Measurements from ENCODE around the gene UBE2G2. TPM values are rescaled to one million over a fixed set of nuclear protein-coding genes. Genes with fewer than 3 reads are reported as not detected.
A peak's percentile ranks its signal among the peaks of the same experiment; 100 is the strongest.

UBE2G2 gene
- total RNA-seq, 2 donors from 2014 or later = 72.6 to 75.6 TPM

DNA sequence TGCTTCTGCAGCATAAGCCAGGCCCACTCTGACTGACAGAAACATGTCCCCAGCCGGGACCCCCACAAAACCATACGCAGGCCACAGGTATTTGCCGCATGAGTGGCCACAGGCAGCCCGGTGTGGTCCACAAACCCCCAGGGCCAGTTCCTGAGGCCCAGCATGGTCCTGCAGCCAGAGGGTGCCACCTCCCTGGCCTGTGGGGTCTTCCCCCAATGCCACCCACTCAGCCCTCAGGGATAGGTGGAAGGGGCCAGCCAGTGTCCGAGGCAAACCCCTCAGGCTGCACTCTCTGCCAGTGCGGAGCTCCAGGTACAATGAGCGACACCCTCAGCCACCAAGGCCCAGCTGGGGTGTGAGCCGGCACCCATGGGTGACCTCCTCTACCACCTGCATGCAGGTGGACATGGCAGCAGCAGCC, 43.5 kb downstream of the UBE2G2 start:
- peak; percentile 37 for DNase-seq (ENCODE audit: low spot score)
- intact Hi-C loops (cut with DNase I) = no loop called here

- intact Hi-C loops (cut with DNase I) = no loop called here
These were observed 43.9 kb downstream of the UBE2G2 start for GRCh38 chr21:44757731-44758130.

DNA sequence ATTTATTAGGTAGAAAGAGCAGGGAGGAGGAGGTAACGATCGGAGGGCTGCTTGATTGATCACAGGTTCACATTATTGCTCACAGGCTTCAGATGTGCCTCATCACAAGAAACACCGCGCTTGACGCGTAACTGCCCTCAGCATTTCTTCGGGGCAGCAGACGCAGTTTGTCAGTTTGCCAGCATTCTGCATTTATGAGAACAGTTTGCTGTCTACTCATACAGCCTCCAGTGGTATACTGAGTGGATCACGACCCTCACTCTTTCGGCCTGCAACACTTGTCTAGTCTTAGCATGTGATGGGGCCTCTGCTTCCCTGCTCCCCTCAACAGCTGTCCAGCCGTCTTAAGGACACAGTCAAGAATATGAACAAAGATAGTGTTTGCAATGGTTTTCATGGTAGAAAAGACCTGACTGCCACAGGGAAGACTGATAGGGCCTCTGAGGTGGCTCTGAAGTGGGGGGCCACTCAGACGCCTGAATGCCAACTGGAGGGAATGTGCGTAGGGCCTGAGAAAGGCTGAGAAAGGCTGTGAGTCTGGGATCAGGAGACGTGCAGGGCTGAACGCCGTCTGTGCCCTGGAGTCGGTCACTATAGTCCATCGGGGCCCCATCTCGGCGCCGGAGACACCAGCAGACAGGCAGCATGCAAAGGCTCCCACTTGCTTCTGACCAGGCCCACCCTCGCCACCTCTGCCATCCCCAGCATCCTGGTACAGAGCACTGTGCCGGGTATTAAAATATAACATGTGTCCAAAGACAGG, 45.0 kb downstream of the UBE2G2 start:
- intact Hi-C loops (cut with DNase I) = no loop called here
- peak; percentile 75 for DNase-seq (ENCODE audit: low spot score)

More at GRCh38 chr21:44757731-44758130, 43.9 kb downstream of the UBE2G2 start:
- peak; percentile 45 for DNase-seq (ENCODE audit: low spot score)

DNA sequence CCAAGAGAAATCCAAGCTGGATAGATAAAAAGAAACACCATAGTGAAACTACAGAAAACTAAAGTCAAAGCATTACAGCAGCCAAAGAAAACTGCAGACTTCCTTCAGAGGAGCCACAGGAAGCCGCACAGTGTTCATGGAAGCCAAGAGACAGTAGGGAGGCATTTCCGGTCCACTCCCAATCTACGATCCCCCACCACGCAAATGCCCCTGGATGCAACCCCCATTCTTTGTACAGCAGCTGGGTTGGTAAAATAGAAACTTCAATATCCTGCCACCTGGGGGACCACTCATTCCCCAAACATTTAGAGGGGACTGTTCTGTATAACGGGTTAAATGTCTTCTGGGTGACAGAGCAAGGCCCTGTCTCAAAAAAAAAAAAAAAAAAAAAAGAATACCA, 46.4 kb downstream of the UBE2G2 start:
- no peak for DNase-seq (ENCODE audit: low spot score)
- intact Hi-C loops (cut with DNase I) = no loop called here

DNA sequence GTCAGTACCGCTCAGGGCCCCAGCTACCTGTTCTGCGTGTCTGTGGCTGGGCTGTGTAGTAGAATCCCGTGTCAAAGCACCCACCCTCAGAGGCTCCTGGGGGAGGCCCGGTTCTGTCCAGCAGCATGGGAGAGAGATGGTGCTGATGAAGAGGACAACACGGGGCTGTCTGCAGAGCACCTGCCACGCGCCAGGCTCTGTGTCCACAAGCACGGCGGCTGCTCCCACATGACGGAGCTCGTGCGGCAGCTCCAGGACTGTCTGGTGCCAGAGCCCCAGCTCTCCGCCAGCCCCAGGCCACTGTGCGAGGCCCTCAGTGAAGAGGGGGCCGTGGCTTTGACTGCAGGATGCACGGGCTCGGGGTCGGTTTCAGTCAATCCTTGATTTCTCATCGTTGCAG, 48.3 kb downstream of the UBE2G2 start:
- intact Hi-C loops (cut with DNase I) = no loop called here
- peak; percentile 66 for DNase-seq (ENCODE audit: low spot score)

- peak; percentile 49 for DNase-seq (ENCODE audit: low spot score)
- intact Hi-C loops (cut with DNase I) = no loop called here
These were observed 48.9 kb downstream of the UBE2G2 start for GRCh38 chr21:44752671-44753235.

DNA sequence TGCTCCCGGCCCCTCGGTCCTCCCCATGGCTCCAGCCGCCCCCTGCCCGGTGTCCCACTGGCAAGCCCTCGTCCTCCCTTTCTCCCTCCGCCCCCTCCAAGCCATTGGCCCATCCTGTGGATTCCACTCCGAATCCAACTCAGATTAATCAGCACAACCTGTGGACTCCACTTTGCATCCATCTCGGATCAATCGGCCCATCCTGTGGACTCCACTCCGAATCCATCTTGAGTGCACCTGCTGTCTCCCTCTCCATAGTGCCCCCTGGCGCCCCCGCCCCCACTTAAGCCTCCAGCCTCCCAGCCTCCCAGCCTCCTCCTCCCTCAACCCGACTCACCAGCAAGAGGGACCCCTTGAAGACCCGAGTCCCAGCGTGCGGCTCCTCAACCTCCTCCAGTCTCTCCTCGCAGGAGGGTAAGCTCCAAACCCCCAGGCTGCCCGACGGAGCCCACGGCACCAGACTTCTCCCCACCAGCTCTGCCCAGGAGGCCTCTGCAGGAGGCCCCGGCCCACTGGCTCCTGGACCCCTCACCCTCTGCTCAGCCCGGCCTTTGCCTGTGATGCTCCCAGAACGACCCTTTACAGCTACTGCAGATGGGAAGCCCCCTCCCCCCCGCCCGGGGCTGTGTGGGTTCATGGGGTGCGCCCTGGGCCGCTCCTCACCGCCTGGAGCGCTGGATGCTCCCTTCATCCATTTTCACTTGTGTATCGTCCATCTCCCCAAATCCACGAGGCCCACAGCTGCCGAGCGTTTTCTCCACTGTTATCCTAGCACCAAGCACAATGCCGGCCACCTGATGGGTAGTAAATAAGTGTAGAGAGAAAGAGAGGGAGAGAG, 49.6 kb downstream of the UBE2G2 start:
- intact Hi-C loops (cut with DNase I) = no loop called here
- DNase-seq (ENCODE audit: low spot score) = peak; percentile 80

DNA sequence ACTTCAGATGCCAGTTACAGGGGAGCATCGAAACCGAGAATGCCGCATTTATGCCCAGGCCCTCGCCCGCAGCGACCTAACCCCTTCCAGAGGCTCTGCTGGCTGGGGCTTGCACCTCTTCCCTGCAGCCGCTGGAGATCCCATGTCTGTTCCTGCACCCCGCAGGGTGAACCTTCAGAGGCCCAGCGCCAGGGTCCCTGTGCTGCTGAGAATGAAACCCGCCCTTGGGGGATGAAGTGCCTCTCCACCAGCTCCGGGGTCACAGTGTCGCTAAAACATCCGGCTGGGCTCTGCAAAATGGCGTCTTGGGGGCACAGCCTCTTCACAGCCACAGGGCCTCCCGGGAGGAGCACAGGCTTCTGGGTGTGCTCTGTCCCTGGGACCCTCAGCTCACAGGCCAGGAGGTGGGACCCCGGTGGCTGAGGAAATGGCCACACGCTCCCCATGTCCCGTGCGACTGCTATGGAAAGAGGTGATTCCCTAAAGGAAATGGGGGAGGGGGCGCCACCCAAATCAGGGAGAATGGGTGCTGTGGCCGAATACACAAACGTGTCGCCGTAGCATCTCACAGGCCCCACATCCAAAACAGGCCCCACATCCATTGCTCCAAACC, 50.3 kb downstream of the UBE2G2 start:
- intact Hi-C loops (cut with DNase I) = no loop called here
- peak; percentile 75 for DNase-seq (ENCODE audit: low spot score)

GRCh38 chr21:44750675-44751025, 51.0 kb downstream of the UBE2G2 start:
- peak; percentile 66 for DNase-seq (ENCODE audit: low spot score)
- intact Hi-C loops (cut with DNase I) = no loop called here

DNA sequence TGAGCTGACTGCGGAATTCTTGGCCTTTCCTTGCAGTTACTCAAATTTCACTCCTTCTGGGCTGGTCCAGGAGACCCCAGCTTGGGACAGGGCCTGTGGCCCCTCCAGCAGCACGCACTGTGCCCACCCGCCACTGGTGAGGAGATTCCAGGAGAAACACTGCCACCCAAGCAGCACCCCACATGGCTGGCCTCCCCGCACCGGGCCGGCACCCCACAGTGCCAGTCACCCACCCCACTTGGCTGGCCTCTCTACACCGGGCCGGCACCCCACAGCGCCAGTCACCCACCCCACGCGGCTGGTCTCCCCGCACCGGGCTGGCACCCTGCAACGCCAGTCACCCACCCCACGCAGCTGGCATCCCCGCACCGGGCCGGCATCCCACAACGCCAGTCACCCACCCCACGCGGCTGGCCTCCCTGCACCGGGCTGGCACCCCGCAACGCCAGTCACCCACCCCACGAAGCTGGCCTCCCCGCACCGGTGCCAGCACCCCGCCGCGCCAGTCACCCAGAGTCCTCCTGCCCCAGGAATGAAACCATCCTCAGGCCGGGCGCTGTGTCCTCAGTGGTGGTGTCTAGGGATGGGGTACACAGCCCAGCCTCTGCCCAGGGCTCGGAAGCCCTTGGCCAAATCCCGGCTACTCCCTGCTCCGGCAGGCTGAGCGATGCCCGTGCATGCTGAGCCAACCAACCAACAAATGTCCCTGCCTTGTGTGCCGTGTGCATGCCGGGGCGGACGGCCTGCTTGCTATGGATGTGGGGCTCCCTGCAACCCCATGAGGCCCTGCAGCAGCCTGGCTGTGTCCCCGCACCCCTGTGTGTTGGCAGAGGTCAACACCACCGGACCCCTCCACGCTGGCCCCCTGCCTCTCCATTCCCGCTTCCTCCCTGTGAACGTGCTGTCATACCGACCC, 51.6 kb downstream of the UBE2G2 start:
- DNase-seq (ENCODE audit: low spot score) = peak; percentile 77
- intact Hi-C loops (cut with DNase I) = no loop called here

DNA sequence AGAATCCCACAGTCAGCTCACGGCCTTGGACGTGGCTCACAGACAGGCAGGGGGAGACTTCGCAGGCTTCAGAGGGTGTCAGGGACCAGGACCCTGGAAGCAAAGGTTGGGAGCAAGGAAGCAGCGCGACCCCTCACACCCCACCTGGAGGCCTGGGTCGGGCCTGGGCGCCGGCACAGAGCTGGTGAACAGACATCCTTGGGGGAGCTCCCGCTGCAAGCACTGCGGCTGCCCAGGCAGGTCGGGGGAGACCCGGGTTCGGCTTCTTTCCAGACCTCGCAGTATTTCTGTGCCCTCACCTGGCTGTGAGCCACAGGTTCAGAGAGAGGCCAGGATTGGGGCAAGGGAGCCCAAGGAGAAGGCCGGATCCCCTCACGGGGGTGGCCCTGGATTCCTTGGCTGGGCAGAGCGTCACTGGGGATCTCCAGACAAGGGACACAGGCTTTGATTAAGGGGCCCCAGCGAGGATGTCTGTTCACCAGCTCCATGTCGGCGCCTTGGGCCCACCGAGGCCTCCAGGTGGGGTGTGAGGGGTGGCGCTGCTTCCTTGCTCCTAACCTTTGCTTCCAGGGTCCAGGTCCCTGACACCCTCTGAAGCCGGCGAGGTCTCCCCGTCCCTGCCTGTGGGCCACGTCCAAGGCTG, 52.4 kb downstream of the UBE2G2 start:
- peak; percentile 59 for DNase-seq (ENCODE audit: low spot score)

GRCh38 chr21:44748621-44749020, 53.0 kb downstream of the UBE2G2 start:
- intact Hi-C loops (cut with DNase I) = no loop called here
- peak; percentile 74 for DNase-seq (ENCODE audit: low spot score)

More for the DNA sequence above, 52.4 kb downstream of the UBE2G2 start:
- intact Hi-C loops (cut with DNase I) = no loop called here

DNA sequence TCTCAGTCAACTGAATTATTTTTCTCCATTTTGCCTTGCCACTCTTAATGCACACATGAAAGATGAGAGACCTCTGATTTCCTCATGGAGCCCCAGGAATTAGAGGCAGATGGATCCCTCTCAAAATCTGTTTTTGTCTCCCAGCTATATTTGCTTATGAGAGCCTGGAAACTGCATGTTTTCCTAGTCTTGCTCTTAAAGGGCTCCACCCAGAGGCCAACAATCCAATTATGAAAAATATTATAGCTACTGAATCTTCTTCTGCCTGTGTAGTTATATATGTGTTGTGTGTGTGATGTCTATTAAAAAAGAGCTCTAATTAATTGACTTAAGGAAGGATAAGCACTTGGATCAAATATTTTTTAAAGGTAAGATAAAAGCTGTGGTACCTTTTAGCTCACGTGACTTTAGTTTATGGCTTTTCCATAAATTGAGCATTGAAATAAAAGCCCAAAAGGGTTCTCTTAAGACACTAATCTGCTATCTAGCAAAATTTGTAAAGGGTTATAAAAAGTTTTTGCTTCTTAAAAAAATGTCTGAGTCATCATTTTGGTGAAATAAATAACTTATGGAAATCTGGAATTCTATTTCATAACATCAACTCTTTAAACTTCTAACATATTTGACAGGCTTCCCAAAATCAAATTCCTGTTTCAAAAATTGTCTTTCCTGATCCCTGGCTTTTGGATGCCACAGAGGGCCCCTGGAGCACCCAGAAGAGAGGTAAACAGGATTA, 59.0 kb downstream of the UBE2G2 start:
- intact Hi-C loops (cut with DNase I) = no loop called here
- no peak for DNase-seq (ENCODE audit: low spot score)

GRCh38 chr21:44741921-44742320, 59.7 kb downstream of the UBE2G2 start:
- no peak for DNase-seq (ENCODE audit: low spot score)
- intact Hi-C loops (cut with DNase I) = no loop called here

GRCh38 chr21:44740742-44741141, 60.9 kb downstream of the UBE2G2 start:
- DNase-seq (ENCODE audit: low spot score) = no peak
- intact Hi-C loops (cut with DNase I) = no loop called here

GRCh38 chr21:44739316-44739715, 62.3 kb downstream of the UBE2G2 start:
- intact Hi-C loops (cut with DNase I) = no loop called here
- DNase-seq (ENCODE audit: low spot score) = no peak

- intact Hi-C loops (cut with DNase I) = no loop called here
- DNase-seq (ENCODE audit: low spot score) = no peak
These were observed 63.0 kb downstream of the UBE2G2 start for GRCh38 chr21:44738621-44739020.

Data from posterior vena cava (tissue), 2 donors.